ENCODE measurements around the gene ANTXR1.

Gene ANTXR1

DNA sequence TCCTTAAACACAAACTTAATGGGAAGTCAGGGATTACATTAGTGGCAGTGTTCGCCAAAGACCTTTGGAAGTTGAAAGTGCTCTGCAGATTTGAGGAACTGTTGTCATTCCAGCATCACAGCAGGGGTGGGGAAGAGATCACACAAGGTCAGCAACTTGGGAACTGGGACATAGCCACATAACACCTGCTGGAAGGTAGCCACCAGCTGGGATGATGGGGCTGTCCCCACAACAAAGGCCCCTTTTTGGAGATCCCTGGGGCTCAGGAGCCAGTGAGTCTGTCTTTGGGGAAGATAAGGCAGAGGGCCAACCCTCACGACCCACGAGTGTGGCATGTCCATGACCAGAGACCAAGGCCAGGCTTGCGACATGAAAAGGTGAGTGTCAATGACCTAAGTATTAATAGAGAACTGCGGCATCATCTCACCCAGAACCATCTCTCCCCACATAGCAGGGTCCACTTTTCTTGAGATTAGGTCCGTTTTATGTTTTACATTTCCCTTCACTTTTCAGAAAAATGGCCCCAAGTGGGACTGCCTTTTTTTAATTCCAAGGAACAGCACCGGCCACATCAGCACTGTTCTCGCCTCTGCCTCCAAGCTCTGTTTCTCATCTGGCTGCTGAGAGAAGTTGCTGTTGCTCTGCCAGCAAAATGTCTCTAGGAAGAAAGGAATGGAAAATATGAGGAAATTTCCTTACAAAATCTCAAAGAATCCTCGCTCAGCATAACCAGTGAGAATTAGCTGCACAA, 267.1 kb downstream of the ANTXR1 start:
- DNase-seq (ENCODE audit: extremely low read depth, low read depth), result no peak
- TF ChIP-seq, protein P1, sequence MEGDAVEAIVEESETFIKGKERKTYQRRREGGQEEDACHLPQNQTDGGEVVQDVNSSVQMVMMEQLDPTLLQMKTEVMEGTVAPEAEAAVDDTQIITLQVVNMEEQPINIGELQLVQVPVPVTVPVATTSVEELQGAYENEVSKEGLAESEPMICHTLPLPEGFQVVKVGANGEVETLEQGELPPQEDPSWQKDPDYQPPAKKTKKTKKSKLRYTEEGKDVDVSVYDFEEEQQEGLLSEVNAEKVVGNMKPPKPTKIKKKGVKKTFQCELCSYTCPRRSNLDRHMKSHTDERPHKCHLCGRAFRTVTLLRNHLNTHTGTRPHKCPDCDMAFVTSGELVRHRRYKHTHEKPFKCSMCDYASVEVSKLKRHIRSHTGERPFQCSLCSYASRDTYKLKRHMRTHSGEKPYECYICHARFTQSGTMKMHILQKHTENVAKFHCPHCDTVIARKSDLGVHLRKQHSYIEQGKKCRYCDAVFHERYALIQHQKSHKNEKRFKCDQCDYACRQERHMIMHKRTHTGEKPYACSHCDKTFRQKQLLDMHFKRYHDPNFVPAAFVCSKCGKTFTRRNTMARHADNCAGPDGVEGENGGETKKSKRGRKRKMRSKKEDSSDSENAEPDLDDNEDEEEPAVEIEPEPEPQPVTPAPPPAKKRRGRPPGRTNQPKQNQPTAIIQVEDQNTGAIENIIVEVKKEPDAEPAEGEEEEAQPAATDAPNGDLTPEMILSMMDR (IDR thresholded peaks at IDR 0.05; ENCODE audit: low read depth, low read length, missing control alignments), result no peak
- H3K4me3 ChIP-seq (replicated peaks; ENCODE audit: low read depth, low read length), result no peak overlapping the region

DNA sequence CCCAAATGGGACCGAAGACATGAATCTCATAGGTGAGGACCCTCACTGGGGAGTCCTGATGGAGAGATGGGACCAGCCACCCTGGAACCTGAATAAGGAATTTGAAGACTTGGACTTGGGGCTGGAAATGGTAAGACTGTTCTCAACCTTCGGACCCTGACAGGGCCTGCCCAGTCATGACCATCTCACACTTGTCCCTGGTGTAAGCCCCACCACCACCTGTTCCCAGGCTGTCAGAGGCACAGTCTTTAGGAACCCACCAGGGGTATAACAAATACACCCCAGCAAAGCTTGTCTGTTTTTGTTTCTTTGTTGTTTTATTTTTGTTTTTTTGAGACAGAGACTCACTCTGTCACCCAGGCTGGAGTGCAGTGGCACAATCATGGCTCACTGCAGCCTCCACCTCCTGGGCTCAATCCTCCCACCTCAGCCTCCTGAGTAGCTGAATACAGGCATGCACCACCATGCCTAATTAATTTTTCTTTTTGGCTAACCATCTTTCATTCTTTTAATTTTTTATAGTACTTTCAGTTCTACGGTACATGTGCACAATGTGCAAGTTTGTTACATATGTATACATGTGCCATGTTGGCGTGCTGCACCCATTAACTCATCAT, 267.9 kb downstream of the ANTXR1 start:
- H3K4me3 ChIP-seq (replicated peaks; ENCODE audit: low read depth, low read length), result no peak overlapping the region
- TF ChIP-seq, protein P1 (IDR thresholded peaks at IDR 0.05; ENCODE audit: low read depth, low read length, missing control alignments), result no peak
- DNase-seq (ENCODE audit: extremely low read depth, low read depth), result no peak

DNA sequence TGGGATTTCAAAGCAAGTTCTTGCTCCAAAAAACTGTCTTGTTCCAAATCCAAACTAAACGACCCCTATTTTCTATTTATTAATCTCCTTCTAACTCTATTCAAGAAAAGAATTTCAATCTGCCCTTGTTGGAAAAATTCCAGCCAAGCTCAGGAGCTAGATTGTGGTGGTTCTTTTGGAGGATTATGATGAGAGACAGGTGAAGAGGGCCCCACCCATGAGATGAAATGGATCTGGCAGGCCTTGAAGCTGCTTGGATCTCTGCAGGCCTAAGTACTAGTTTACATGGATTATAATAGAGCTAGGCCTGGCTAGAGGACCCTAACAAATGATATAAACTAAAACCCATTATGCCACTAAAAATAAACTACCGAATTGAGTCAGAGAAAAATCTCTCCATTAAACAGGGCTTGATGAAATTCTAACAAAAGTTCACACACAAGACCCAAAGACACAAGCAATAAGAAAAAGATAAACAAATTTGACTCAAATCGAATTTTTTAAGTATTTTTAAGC, 272.5 kb downstream of the ANTXR1 start:
- no peak for DNase-seq (ENCODE audit: extremely low read depth, low read depth)
- TF ChIP-seq, protein P1 (IDR thresholded peaks at IDR 0.05; ENCODE audit: low read depth, low read length, missing control alignments), result no peak
- no peak overlapping the region for H3K4me3 ChIP-seq (replicated peaks; ENCODE audit: low read depth, low read length)

DNA sequence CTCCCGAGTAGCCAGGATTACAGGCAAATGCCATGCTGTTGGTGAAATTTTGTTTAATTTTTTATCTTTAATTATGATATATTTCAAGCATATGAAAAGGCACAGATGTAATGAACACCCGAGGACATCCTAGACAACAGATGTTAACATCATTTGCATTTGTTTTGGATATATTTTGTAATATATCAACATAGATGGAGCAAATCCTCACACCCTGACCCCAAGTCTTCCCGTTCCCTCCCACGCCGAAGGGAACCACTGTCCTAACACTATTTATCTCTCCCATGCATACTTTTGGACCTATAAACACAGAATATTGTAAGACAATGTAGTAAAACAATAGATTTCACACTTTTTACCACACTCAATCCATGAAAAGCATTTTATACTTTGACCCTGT, 274.6 kb downstream of the ANTXR1 start:
- DNase-seq (ENCODE audit: extremely low read depth, low read depth), result no peak
- TF ChIP-seq, protein P1 (IDR thresholded peaks at IDR 0.05; ENCODE audit: low read depth, low read length, missing control alignments), result no peak
- no peak overlapping the region for H3K4me3 ChIP-seq (replicated peaks; ENCODE audit: low read depth, low read length)

DNA sequence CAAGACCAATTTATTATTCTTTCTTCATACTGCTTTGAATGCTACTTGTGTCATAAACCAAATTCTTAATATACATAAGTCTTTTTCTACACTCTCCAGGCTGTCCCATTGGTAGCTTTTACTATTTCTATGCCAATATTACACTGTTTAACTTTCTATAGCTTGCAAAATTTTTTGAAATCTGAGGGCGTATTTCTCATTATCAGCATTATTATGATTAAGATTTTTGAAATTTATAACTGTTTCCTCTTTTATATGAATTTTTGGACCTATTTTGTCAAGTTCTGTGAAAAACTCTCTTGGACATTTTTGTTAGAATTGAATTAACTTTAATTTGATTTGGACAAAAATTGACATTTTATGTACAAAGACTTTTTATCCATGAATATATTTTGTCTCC, 275.4 kb downstream of the ANTXR1 start:
- TF ChIP-seq, protein P1 (IDR thresholded peaks at IDR 0.05; ENCODE audit: low read depth, low read length, missing control alignments), result no peak
- DNase-seq (ENCODE audit: extremely low read depth, low read depth), result no peak
- no peak overlapping the region for H3K4me3 ChIP-seq (replicated peaks; ENCODE audit: low read depth, low read length)

DNA sequence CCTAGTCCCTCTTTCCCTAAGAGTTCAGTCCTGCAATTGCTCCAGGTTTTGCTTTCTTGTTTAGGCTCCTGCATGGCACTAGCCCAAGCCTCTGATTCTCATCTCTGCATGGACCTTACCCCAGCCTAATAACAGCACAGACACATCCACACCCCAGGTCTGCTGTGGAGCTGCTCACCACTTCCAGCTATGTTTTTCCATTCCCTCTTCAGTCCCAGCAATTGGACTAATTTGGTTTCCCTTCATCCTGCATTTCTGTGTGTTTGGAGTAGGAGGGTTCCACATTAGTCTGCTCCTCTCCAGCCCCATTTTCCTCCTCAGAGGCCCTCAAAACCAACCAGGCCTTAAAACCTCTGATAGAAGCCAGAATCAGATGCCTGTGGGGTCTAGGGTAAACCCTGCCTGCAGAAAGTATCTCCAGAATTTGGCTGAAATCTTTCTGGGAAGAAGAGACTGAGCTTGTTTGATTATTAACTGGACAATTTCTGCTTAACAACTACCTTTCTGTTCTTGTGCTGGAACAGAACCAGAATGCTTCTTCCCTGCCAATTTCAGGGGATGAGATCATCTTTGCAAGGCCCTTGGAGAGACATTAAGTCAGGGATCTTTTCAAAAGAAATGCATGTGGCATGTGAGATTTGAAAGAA, 278.1 kb downstream of the ANTXR1 start:
- DNase-seq (ENCODE audit: extremely low read depth, low read depth), result no peak
- TF ChIP-seq, protein P1 (IDR thresholded peaks at IDR 0.05; ENCODE audit: low read depth, low read length, missing control alignments), result no peak
- no peak overlapping the region for H3K4me3 ChIP-seq (replicated peaks; ENCODE audit: low read depth, low read length)
